KOPT-K1 (cell line): Measurements from ENCODE around the gene ITGAV.

Source experiments
- H3K27ac ChIP-seq: fragments of 200-600 bp; sonication (generic); 2 replicates; pipeline ENCODE4 v1.5.1; 2016; ENCODE audit warnings: antibody characterized with exemption, mild to moderate bottlenecking, low read depth, low read length; ENCODE audit not compliant: poor library complexity, severe bottlenecking
- H3K36me3 ChIP-seq: fragments of 200-600 bp; sonication (generic); 2 replicates; pipeline ENCODE4 v1.5.1; 2017; ENCODE audit warnings: antibody characterized with exemption, mild to moderate bottlenecking, low read length, moderate library complexity; ENCODE audit not compliant: insufficient read depth
- H3K9me3 ChIP-seq: fragments of 200-600 bp; sonication (generic); 2 replicates; pipeline ENCODE4 v1.5.1; 2017; ENCODE audit warnings: antibody characterized with exemption, low read length, mild to moderate bottlenecking; ENCODE audit not compliant: insufficient read depth, poor library complexity, severe bottlenecking

The ITGAV gene

DNA sequence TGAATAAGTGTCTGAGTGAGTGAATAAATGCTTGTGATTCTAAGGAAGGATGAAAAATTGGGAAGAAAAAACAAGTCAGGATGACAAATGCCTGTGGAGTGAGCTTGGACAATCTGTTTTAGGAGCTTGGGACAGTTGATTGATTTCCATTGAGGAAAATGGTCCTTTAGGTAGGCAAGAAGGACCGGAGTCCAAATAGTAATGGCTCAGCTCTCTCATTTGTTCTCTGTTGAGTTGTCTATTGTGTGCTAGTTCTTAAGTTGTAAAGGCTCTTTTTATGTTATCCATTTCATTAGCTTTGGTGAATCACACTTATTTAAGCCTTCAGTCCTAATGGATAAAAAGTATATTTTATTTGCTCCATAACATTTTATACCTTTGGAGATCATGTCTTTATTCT is 135.9 kb downstream of the ITGAV start:
- no peaks in the 10 kb centered on the region for H3K36me3 ChIP-seq
- H3K9me3 ChIP-seq = no peaks in the 10 kb centered on the region
- no peak overlapping the region for H3K27ac ChIP-seq

DNA sequence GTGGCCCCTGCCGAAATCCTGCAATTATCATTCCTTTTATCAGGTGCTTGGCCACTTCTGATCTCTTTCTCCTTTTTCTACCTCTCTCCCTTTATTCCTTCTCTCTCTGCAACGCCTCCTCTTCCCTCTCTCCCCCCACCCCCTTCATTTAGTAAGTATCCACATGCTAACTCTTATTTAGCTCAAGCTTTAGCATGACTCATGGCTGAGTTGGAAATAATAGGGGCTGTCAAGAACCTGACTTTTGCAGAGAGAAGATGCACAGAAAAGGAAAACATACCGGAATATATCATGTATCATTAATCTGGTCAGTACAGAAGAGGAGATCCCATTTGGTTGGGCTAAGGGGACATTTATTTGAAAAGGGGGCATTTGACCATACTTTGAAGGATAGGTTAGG is 137.1 kb downstream of the ITGAV start:
- H3K36me3 ChIP-seq = no peaks in the 10 kb centered on the region
- no peak overlapping the region for H3K27ac ChIP-seq
- no peaks in the 10 kb centered on the region for H3K9me3 ChIP-seq

GRCh38 chr2:186728631-186729030 is 138.8 kb downstream of the ITGAV start:
- Histone ChIP-seq H3K36me3 (no peaks in the 10 kb centered on the region), H3K27ac (no peak overlapping the region), H3K9me3 (peaks cover 3% of the 10 kb centered on the region)
